ENCODE measurements around the gene CRIM1. TPM values are rescaled to one million over a fixed set of nuclear protein-coding genes. Genes with fewer than 3 reads are reported as not detected.
A peak's percentile ranks its signal among the peaks of the same experiment; 100 is the strongest.

The CRIM1 gene
- total RNA-seq, 1 donor from 2014 or later = 35.3 TPM

GRCh38 chr2:36445185-36445866, 89.7 kb downstream of the CRIM1 start:
- no peaks in the 10 kb centered on the region for H3K27me3 ChIP-seq (ENCODE audit: control insufficient read depth, insufficient read depth, low read length)
- H3K36me3 ChIP-seq (ENCODE audit: control insufficient read depth, insufficient read depth, low read length) = peaks cover 18% of the 10 kb centered on the region
- H3K4me3 ChIP-seq (ENCODE audit: low read depth, low read length) = no peak overlapping the region
- FAIRE-seq = no peak
- TF ChIP-seq CTCF (IDR thresholded peaks at IDR 0.05; ENCODE audit: insufficient read depth, low read length, severe bottlenecking) = no peak
- no peak for DNase-seq (ENCODE audit: low read depth)

- Histone ChIP-seq H3K4me3 (ENCODE audit: low read depth, low read length) (no peak overlapping the region), H3K36me3 (ENCODE audit: control insufficient read depth, insufficient read depth, low read length) (peaks cover 13% of the 10 kb centered on the region), H3K27me3 (ENCODE audit: control insufficient read depth, insufficient read depth, low read length) (no peaks in the 10 kb centered on the region)
- DNase-seq (ENCODE audit: low read depth) (no peak), FAIRE-seq (no peak)
- no peak for TF ChIP-seq CTCF (IDR thresholded peaks at IDR 0.05; ENCODE audit: insufficient read depth, low read length, severe bottlenecking)
Observed at GRCh38 chr2:36446294-36446693, 90.7 kb downstream of the CRIM1 start.

GRCh38 chr2:36449213-36449612, 93.6 kb downstream of the CRIM1 start:
- no peak for DNase-seq (ENCODE audit: low read depth)
- FAIRE-seq = peak; percentile 13
- H3K36me3 ChIP-seq (ENCODE audit: control insufficient read depth, insufficient read depth, low read length) = peaks cover 4% of the 10 kb centered on the region

GRCh38 chr2:36449943-36450392, 94.4 kb downstream of the CRIM1 start:
- FAIRE-seq = no peak
- Histone ChIP-seq H3K27me3 (ENCODE audit: control insufficient read depth, insufficient read depth, low read length) (no peaks in the 10 kb centered on the region), H3K36me3 (ENCODE audit: control insufficient read depth, insufficient read depth, low read length) (peaks cover 2% of the 10 kb centered on the region), H3K4me3 (ENCODE audit: low read depth, low read length) (no peak overlapping the region)
- DNase-seq (ENCODE audit: low read depth) = no peak
- TF ChIP-seq CTCF (IDR thresholded peaks at IDR 0.05; ENCODE audit: insufficient read depth, low read length, severe bottlenecking) = no peak

More at GRCh38 chr2:36449213-36449612, 93.6 kb downstream of the CRIM1 start:
- Histone ChIP-seq H3K4me3 (ENCODE audit: low read depth, low read length) (no peak overlapping the region), H3K27me3 (ENCODE audit: control insufficient read depth, insufficient read depth, low read length) (no peaks in the 10 kb centered on the region)
- TF ChIP-seq CTCF (IDR thresholded peaks at IDR 0.05; ENCODE audit: insufficient read depth, low read length, severe bottlenecking) = no peak

GRCh38 chr2:36450466-36451196, 95.1 kb downstream of the CRIM1 start:
- TF ChIP-seq CTCF (IDR thresholded peaks at IDR 0.05; ENCODE audit: insufficient read depth, low read length, severe bottlenecking) = no peak
- peak; percentile 60 for DNase-seq (ENCODE audit: low read depth)

More at GRCh38 chr2:36450466-36451196, 95.1 kb downstream of the CRIM1 start:
- Histone ChIP-seq H3K36me3 (ENCODE audit: control insufficient read depth, insufficient read depth, low read length) (peaks cover 2% of the 10 kb centered on the region), H3K27me3 (ENCODE audit: control insufficient read depth, insufficient read depth, low read length) (no peaks in the 10 kb centered on the region), H3K4me3 (ENCODE audit: low read depth, low read length) (no peak overlapping the region)
- no peak for FAIRE-seq

All from bronchial epithelial cell (primary cell).